ENCODE measurements around the gene CGNL1. TPM values are rescaled to one million over a fixed set of nuclear protein-coding genes. Genes with fewer than 3 reads are reported as not detected.

The CGNL1 gene
- total and polyA plus RNA-seq, 10 of the 15 experiments (the other 5 are each of a cell fraction or from before 2014, with no cell fraction given): under 0.01 to 0.27 (median 0.04) TPM; not detected in 3

DNA sequence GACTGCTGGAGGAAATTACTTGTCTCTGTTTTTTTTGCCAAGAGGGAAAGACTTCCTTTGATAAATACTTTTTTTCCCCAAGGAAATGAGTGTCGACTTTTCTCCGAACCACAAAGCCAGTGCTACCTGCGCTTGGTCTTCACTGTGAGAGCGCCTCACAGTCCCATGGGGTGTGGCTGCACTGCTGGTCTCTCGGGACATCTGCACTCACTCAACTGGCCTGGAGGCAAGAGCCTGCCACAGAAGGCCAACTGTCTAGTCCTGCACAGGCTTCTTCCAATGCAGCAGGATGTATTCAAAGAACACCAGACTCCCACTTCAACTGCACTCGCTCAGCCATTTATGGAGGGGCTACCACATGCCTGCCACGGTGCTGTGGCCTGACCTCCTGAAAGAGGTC is 40.6 kb upstream of the CGNL1 start:
- no peak overlapping the region for H2AFZ ChIP-seq (ENCODE audit: control insufficient read depth, low read depth, low read length)
- no peaks in the 10 kb centered on the region for H3K4me1 ChIP-seq (ENCODE audit: control insufficient read depth, insufficient read depth, low read length)
- no peaks in the 10 kb centered on the region for H3K36me3 ChIP-seq (ENCODE audit: control insufficient read depth in 2 of 2, insufficient read depth in 2 of 2, low read length in 1 of 2)
- no peaks in the 10 kb centered on the region for H3K9me3 ChIP-seq (replicated peaks; ENCODE audit: control insufficient read depth, insufficient read depth, low read length)
- no TSS peak for BruUV-seq (replicated peaks)
- no peak overlapping the region for H3K4me2 ChIP-seq (ENCODE audit: control insufficient read depth, insufficient read depth)
- in situ Hi-C loops (cut with MboI) (no loop called here), intact Hi-C loops (cut with micrococcal nuclease; ENCODE audit: unreplicated experiment) (no loop called here)
- CTCF ChIA-PET: interaction anchor here (0.6 kb wide), 2 partner anchors 563 to 1505 kb away, joined by 3 read pairs; no protein-coding TSS in a partner anchor
- SMC1A ChIA-PET (ENCODE audit: uncharacterized antibody, unreplicated experiment): no interaction called here
- H3K9ac ChIP-seq (ENCODE audit: control insufficient read depth, insufficient read depth, low read length): no peak overlapping the region
- FAIRE-seq (no peak), DNase-seq (ENCODE audit: low read depth, low spot score) (no peak), ATAC-seq (no peak)
- POLR2A ChIA-PET: no interaction called here
- no peak overlapping the region for H3K27ac ChIP-seq (ENCODE audit: control insufficient read depth, insufficient read depth)
- H3K27me3 ChIP-seq (replicated peaks in 1 of 2; ENCODE audit: control insufficient read depth in 2 of 2, insufficient read depth in 2 of 2, low read length in 1 of 2): no peaks in the 10 kb centered on the region; a peak in 2 of 4 replicates
- no peaks in the 10 kb centered on the region for H4K20me1 ChIP-seq (ENCODE audit: control insufficient read depth, insufficient read depth)
- no peaks in the 10 kb centered on the region for H3K79me2 ChIP-seq (ENCODE audit: control insufficient read depth, insufficient read depth, low read length)
- RAD21 ChIA-PET (ENCODE audit: unreplicated experiment): no interaction called here
- WGBS (ENCODE audit: insufficient coverage, insufficient replicate concordance, low lambda C conversion rate, missing lambda C conversion rate): 26% methylated on average over 7 of the region's 7 CpGs
- H3K4me3 ChIP-seq: no peak overlapping the region
- TF ChIP-seq, protein P1, sequence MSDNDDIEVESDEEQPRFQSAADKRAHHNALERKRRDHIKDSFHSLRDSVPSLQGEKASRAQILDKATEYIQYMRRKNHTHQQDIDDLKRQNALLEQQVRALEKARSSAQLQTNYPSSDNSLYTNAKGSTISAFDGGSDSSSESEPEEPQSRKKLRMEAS (IDR thresholded peaks at IDR 0.05; ENCODE audit: low read depth, low read length): no peak
- TF ChIP-seq RUNX3 (IDR thresholded peaks at IDR 0.05; ENCODE audit: low read length) (no peak), HDAC2 (IDR thresholded peaks at IDR 0.05) (no peak), FOS (IDR thresholded peaks at IDR 0.05; ENCODE audit: borderline replicate concordance, extremely low read depth, insufficient read length) (no peak), JUNB (IDR thresholded peaks at IDR 0.05) (no peak), NR2C2 (IDR thresholded peaks at IDR 0.05; ENCODE audit: borderline replicate concordance, control insufficient read depth, insufficient read length, low read depth) (no peak), CBFB (IDR thresholded peaks at IDR 0.05; ENCODE audit: low read depth) (no peak), ZBTB33 (IDR thresholded peaks at IDR 0.05) (no peak)
- TF ChIP-seq, protein P2, sequence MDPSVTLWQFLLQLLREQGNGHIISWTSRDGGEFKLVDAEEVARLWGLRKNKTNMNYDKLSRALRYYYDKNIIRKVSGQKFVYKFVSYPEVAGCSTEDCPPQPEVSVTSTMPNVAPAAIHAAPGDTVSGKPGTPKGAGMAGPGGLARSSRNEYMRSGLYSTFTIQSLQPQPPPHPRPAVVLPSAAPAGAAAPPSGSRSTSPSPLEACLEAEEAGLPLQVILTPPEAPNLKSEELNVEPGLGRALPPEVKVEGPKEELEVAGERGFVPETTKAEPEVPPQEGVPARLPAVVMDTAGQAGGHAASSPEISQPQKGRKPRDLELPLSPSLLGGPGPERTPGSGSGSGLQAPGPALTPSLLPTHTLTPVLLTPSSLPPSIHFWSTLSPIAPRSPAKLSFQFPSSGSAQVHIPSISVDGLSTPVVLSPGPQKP (IDR thresholded peaks at IDR 0.05; ENCODE audit: low read depth, low read length): no peak

All from GM12878 (cell line).